H9 (cell line): ENCODE measurements around the gene MEMO1. TPM values are rescaled to one million over a fixed set of nuclear protein-coding genes. Genes with fewer than 3 reads are reported as not detected.

Source experiments
- DNase-seq: peaks from one replicate; pipeline ENCODE4 v3.0.0-alpha.2; 2017
- H2AFZ ChIP-seq: one replicate; pipeline ENCODE4 v1.6.1; 2013; ENCODE audit warnings: mild to moderate bottlenecking, low read length, control low read depth, moderate library complexity
- H2AK5ac ChIP-seq: 2 replicates; pipeline ENCODE4 v1.6.1; 2013; ENCODE audit warnings: low read length, control low read depth, mixed read lengths; ENCODE audit not compliant: insufficient read length
- H2BK120ac ChIP-seq: one replicate; pipeline ENCODE4 v1.6.1; 2013; ENCODE audit warnings: low read depth, mild to moderate bottlenecking, low read length, control low read depth, inconsistent platforms; ENCODE audit not compliant: poor library complexity, severe bottlenecking
- H2BK12ac ChIP-seq: 2 replicates; pipeline ENCODE4 v1.6.1; 2013; ENCODE audit warnings: low read length, control low read depth, mixed read lengths, low read depth; ENCODE audit not compliant: insufficient read length
- H2BK15ac ChIP-seq: 2 replicates; pipeline ENCODE4 v1.6.1; 2013; ENCODE audit warnings: low read depth, low read length, control low read depth
- H2BK20ac ChIP-seq: one replicate; pipeline ENCODE4 v1.6.1; 2013; ENCODE audit warnings: low read depth, mild to moderate bottlenecking, low read length, control low read depth, inconsistent platforms; ENCODE audit not compliant: poor library complexity, severe bottlenecking
- H2BK5ac ChIP-seq: 2 replicates; pipeline ENCODE4 v1.6.1; 2013; ENCODE audit warnings: low read length, control low read depth, mixed read lengths; ENCODE audit not compliant: insufficient read length
- H3K14ac ChIP-seq: 2 replicates; pipeline ENCODE4 v1.6.1; 2013; ENCODE audit warnings: low read length, control low read depth; ENCODE audit not compliant: insufficient read depth
- H3K18ac ChIP-seq: 2 replicates; pipeline ENCODE4 v1.6.1; 2013; ENCODE audit warnings: low read depth, mild to moderate bottlenecking, mixed read lengths, low read length, control low read depth; ENCODE audit not compliant: insufficient read length
- H3K23ac ChIP-seq: 2 replicates; pipeline ENCODE4 v1.6.1; 2013; ENCODE audit warnings: low read length, control low read depth, mixed read lengths, low read depth; ENCODE audit not compliant: insufficient read length
- H3K23me2 ChIP-seq: 2 replicates; pipeline ENCODE4 v1.6.1; 2013; ENCODE audit warnings: low read depth, mild to moderate bottlenecking, mixed read lengths, low read length, control low read depth; ENCODE audit not compliant: insufficient read length, poor library complexity, severe bottlenecking
- H3K27ac ChIP-seq: 2 replicates; pipeline ENCODE4 v1.5.1; 2013; ENCODE audit warnings: low read length, control low read depth, mixed read lengths, low read depth; ENCODE audit not compliant: insufficient read length
- H3K27me3 ChIP-seq: 2 replicates; pipeline ENCODE4 v1.6.1; 2013; ENCODE audit warnings: low read length, control low read depth, inconsistent platforms; ENCODE audit not compliant: insufficient read depth
- H3K4ac ChIP-seq: 2 replicates; pipeline ENCODE4 v1.6.1; 2013; ENCODE audit warnings: low read depth, mild to moderate bottlenecking, control low read depth, inconsistent platforms, low read length, moderate library complexity
- H3K4me1 ChIP-seq: 2 replicates; pipeline ENCODE4 v1.6.1; 2013; ENCODE audit warnings: low read length, control low read depth, inconsistent platforms; ENCODE audit not compliant: insufficient read depth
- H3K4me2 ChIP-seq: 2 replicates; pipeline ENCODE4 v1.6.1; 2013; ENCODE audit warnings: low read length, control low read depth, mixed read lengths; ENCODE audit not compliant: insufficient read length, insufficient read depth
- H3K56ac ChIP-seq: 2 replicates; pipeline ENCODE4 v1.6.1; 2013; ENCODE audit warnings: low read depth, mild to moderate bottlenecking, mixed read lengths, low read length, control low read depth; ENCODE audit not compliant: insufficient read length
- H3K79me1 ChIP-seq: 2 replicates; pipeline ENCODE4 v1.6.1; 2013; ENCODE audit warnings: low read depth, mild to moderate bottlenecking, moderate library complexity, low read length, control low read depth, inconsistent platforms; ENCODE audit not compliant: insufficient read depth, poor library complexity, severe bottlenecking
- H3K79me2 ChIP-seq: 2 replicates; pipeline ENCODE4 v1.6.1; 2013; ENCODE audit warnings: low read length, control low read depth, inconsistent platforms; ENCODE audit not compliant: insufficient read depth
- H3K9ac ChIP-seq: 2 replicates; pipeline ENCODE4 v1.6.1; 2013; ENCODE audit warnings: low read length, control low read depth, mixed read lengths; ENCODE audit not compliant: insufficient read length; ENCODE audit errors: extremely low read depth
- H3K9me3 ChIP-seq: one replicate; pipeline ENCODE4 v1.6.1; 2013; ENCODE audit warnings: low read depth, low read length, inconsistent platforms; ENCODE audit not compliant: control insufficient read depth
- H3T11ph ChIP-seq: one replicate; pipeline ENCODE4 v1.6.1; 2013; ENCODE audit warnings: mild to moderate bottlenecking, low read length, control low read depth, inconsistent platforms
- H4K20me1 ChIP-seq: one replicate; pipeline ENCODE4 v1.6.1; 2013; ENCODE audit not compliant: control insufficient read depth, insufficient read length, insufficient read depth
- H4K5ac ChIP-seq: 2 replicates; pipeline ENCODE4 v1.6.1; 2013; ENCODE audit warnings: low read depth, mild to moderate bottlenecking, mixed read lengths, low read length, control low read depth; ENCODE audit not compliant: insufficient read length
- H4K8ac ChIP-seq: replicated peaks from 2 replicates; pipeline ENCODE4 v1.6.1; 2013; ENCODE audit warnings: low read length, control low read depth, mixed read lengths, low read depth; ENCODE audit not compliant: insufficient read length
- H4K91ac ChIP-seq: 2 replicates; pipeline ENCODE4 v1.6.1; 2013; ENCODE audit warnings: low read depth, mild to moderate bottlenecking, moderate library complexity, mixed read lengths, low read length, control low read depth; ENCODE audit not compliant: insufficient read length
- H3K27ac Mint-ChIP-seq, 3 experiments: 2 replicates in 2 of 3; 3 replicates in 1 of 3; pipeline ENCODE4 v1.8.0; 2020 to 2021; ENCODE audit warnings: mixed read lengths in 3 of 3, mild to moderate bottlenecking in 1 of 3, moderate library complexity in 1 of 3
- H3K27me3 Mint-ChIP-seq: 2 replicates; pipeline ENCODE4 v1.8.0; 2021; ENCODE audit warnings: low read depth, mild to moderate bottlenecking, moderate library complexity, mixed read lengths
- H3K36me3 Mint-ChIP-seq, 3 experiments: 2 replicates in 2 of 3; 3 replicates in 1 of 3; pipeline ENCODE4 v1.8.0; 2020 to 2021; ENCODE audit warnings: low read depth in 3 of 3, mixed read lengths in 3 of 3; ENCODE audit not compliant: insufficient read depth in 1 of 3
- H3K4me1 Mint-ChIP-seq, 2 experiments: 2 replicates each; pipeline ENCODE4 v1.8.0; 2020; ENCODE audit warnings: mixed read lengths in 2 of 2
- H3K4me3 Mint-ChIP-seq, 2 experiments: 2 replicates in 1 of 2; 3 replicates in 1 of 2; pipeline ENCODE4 v1.8.0; 2020 to 2021; ENCODE audit warnings: mild to moderate bottlenecking in 2 of 2, mixed read lengths in 2 of 2, moderate library complexity in 1 of 2
- H3K9me3 Mint-ChIP-seq, 2 experiments: 2 replicates in 1 of 2; 3 replicates in 1 of 2; pipeline ENCODE4 v1.8.0; 2020; ENCODE audit warnings: mild to moderate bottlenecking in 2 of 2, mixed read lengths in 2 of 2, moderate library complexity in 1 of 2
- WGBS: extraction: QIAGEN DNeasy Blood & Tissue Kit; methylation state at CpG from one replicate; pipeline ENCODE4 v1.1.7; 2013; ENCODE audit warnings: missing lambda C conversion rate, low lambda C conversion rate, mixed read lengths; ENCODE audit not compliant: insufficient read length; ENCODE audit errors: extremely low coverage; 5-methylcytosine and 5-hydroxymethylcytosine counted together
- total RNA-seq: library from RNA; stranded (reverse); gene quantifications from 2 replicates; pipeline ENCODE4 v1.2.1, GENCODE V29; 2021
- TF ChIP-seq, protein P1 (sequence below): fragments of 200-600 bp; sonication (generic); conservative IDR thresholded peaks from 3 replicates; pipeline ENCODE4 v1.8.0; 2021; ENCODE audit warnings: antibody characterized with exemption, mild to moderate bottlenecking

MEMO1 gene
- total RNA-seq, 1 experiment from 2014 or later, result 49.4 TPM

DNA sequence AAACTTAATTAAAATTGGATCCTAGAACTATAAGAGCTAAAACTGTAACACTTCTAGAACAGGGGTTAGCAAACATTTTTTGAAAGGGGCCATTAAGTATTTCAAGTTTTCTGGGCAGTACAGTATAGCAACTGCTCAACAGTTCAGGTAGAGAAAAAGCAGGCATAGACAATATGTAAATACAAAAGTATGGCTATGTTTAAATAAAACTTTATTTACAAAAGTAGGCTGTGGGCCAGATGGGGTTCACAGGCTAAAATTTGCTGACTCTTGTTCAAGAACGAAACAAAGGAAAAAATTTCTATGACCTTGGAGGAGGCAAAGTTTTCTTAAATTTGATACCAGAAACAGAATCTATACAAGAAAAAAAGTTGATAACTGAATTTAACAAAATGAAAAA is 114.5 kb downstream of the MEMO1 start:
- Histone ChIP-seq H4K91ac (no peak overlapping the region), H3K4me2 (no peak overlapping the region), H3K9ac (no peak overlapping the region), H2BK5ac (no peak overlapping the region), H3K27ac (no peak overlapping the region), H2AFZ (no peak overlapping the region), H3K23me2 (no peaks in the 10 kb centered on the region), H2BK20ac (no peak overlapping the region), H3K79me1 (no peaks in the 10 kb centered on the region), H3K56ac (no peak overlapping the region), H3K9me3 (no peaks in the 10 kb centered on the region), H2AK5ac (no peak overlapping the region), H3K79me2 (no peaks in the 10 kb centered on the region), H3T11ph (no peak overlapping the region), H3K14ac (no peak overlapping the region), H4K5ac (no peak overlapping the region), H3K4ac (no peak overlapping the region), H3K27me3 (no peaks in the 10 kb centered on the region), H4K8ac (no peak overlapping the region), H4K20me1 (no peaks in the 10 kb centered on the region), H2BK12ac (no peak overlapping the region), H3K18ac (no peak overlapping the region), H2BK120ac (no peak overlapping the region), H2BK15ac (no peak overlapping the region), H3K4me1 (peaks cover 3% of the 10 kb centered on the region; the same call in 1 of the 2 replicates), H3K23ac (no peak overlapping the region)
- DNase-seq, result no peak
- H3K36me3 Mint-ChIP-seq, result peaks cover 40 to 54% (median 50%) of the 10 kb centered on the region in 3 experiments
- TF ChIP-seq, protein P1, sequence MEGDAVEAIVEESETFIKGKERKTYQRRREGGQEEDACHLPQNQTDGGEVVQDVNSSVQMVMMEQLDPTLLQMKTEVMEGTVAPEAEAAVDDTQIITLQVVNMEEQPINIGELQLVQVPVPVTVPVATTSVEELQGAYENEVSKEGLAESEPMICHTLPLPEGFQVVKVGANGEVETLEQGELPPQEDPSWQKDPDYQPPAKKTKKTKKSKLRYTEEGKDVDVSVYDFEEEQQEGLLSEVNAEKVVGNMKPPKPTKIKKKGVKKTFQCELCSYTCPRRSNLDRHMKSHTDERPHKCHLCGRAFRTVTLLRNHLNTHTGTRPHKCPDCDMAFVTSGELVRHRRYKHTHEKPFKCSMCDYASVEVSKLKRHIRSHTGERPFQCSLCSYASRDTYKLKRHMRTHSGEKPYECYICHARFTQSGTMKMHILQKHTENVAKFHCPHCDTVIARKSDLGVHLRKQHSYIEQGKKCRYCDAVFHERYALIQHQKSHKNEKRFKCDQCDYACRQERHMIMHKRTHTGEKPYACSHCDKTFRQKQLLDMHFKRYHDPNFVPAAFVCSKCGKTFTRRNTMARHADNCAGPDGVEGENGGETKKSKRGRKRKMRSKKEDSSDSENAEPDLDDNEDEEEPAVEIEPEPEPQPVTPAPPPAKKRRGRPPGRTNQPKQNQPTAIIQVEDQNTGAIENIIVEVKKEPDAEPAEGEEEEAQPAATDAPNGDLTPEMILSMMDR, result no peak
- no peaks in the 10 kb centered on the region for H3K27me3 Mint-ChIP-seq
- H3K4me1 Mint-ChIP-seq, result peaks cover 28 to 30% of the 10 kb centered on the region in 2 experiments
- H3K4me3 Mint-ChIP-seq, result no peak overlapping the region
- WGBS, result no CpG with 5 or more reads among the region's 1 CpG
- H3K9me3 Mint-ChIP-seq, result peaks cover 35 to 37% of the 10 kb centered on the region in 2 experiments
- H3K27ac Mint-ChIP-seq, result no peak overlapping the region
